Keratinocyte (primary cell): ENCODE results near the gene KRTAP10-6. TPM values are rescaled to one million over a fixed set of nuclear protein-coding genes. Genes with fewer than 3 reads are reported as not detected.

ENCODE experiments used
- DNase-seq: peaks from one replicate; pipeline ENCODE4 v3.0.0-alpha.2; 2011; ENCODE audit warnings: low read depth, missing footprints, low spot score
- FAIRE-seq: peaks from 2 replicates; lab custom pipeline; 2011; peaks lifted over from hg19 to GRCh38; lab: Jason Lieb, UNC
- H2AFZ ChIP-seq: 2 replicates; pipeline ENCODE4 v1.6.0; 2012; ENCODE audit warnings: low read length, control low read depth, inconsistent platforms; ENCODE audit not compliant: control insufficient read depth
- H3K27ac ChIP-seq: 2 replicates; pipeline ENCODE4 v1.5.1; 2011; ENCODE audit warnings: low read length; ENCODE audit not compliant: control insufficient read depth, insufficient read depth
- H3K27me3 ChIP-seq: 3 replicates; pipeline ENCODE4 v1.6.0; 2011; ENCODE audit warnings: low read length; ENCODE audit not compliant: control insufficient read depth, insufficient read depth; ENCODE audit errors: extremely low read depth
- H3K36me3 ChIP-seq, 2 experiments: 2 replicates in 1 of 2; 3 replicates in 1 of 2; pipeline ENCODE4 v1.5.1; 2011; ENCODE audit warnings: low read length in 2 of 2, mild to moderate bottlenecking in 1 of 2; ENCODE audit not compliant: control insufficient read depth in 2 of 2, insufficient read depth in 2 of 2; ENCODE audit errors: extremely low read depth in 1 of 2
- H3K4me1 ChIP-seq: 3 replicates; pipeline ENCODE4 v1.5.1; 2011; ENCODE audit warnings: low read length; ENCODE audit not compliant: control insufficient read depth, insufficient read depth; ENCODE audit errors: extremely low read depth
- H3K4me2 ChIP-seq: 3 replicates; pipeline ENCODE4 v1.6.0; 2011; ENCODE audit warnings: low read depth, low read length; ENCODE audit not compliant: control insufficient read depth, insufficient read depth; ENCODE audit errors: extremely low read depth
- H3K4me3 ChIP-seq, 3 experiments: fragments of 200-600 bp in 1 of 3; sonication (generic) in 1 of 3; 2 replicates in 2 of 3; 3 replicates in 1 of 3; pipeline ENCODE4 v1.5.1; 2011 to 2016; ENCODE audit warnings: low read length in 3 of 3, mild to moderate bottlenecking in 3 of 3, control low read depth in 2 of 3, inconsistent platforms in 1 of 3, low read depth in 1 of 3, mixed read lengths in 1 of 3, mixed run types in 1 of 3, moderate library complexity in 1 of 3; ENCODE audit not compliant: control insufficient read depth in 2 of 3, insufficient read depth in 2 of 3; ENCODE audit errors: extremely low read depth in 1 of 3
- H3K79me2 ChIP-seq: 2 replicates; pipeline ENCODE4 v1.6.0; 2012; ENCODE audit warnings: low read length; ENCODE audit not compliant: control insufficient read depth, insufficient read depth
- H3K9ac ChIP-seq: 3 replicates; pipeline ENCODE4 v1.6.0; 2011; ENCODE audit warnings: low read length; ENCODE audit not compliant: control insufficient read depth, insufficient read depth; ENCODE audit errors: extremely low read depth
- H3K9me1 ChIP-seq: 3 replicates; pipeline ENCODE4 v1.6.0; 2011; ENCODE audit warnings: low read length; ENCODE audit not compliant: control insufficient read depth, insufficient read depth; ENCODE audit errors: extremely low read depth
- H3K9me3 ChIP-seq: 2 replicates; pipeline ENCODE4 v1.5.1; 2012; ENCODE audit warnings: low read depth, low read length; ENCODE audit not compliant: control insufficient read depth
- H4K20me1 ChIP-seq: 3 replicates; pipeline ENCODE4 v1.6.0; 2011; ENCODE audit warnings: low read length; ENCODE audit not compliant: control insufficient read depth, insufficient read depth; ENCODE audit errors: extremely low read depth
- EZH2 ChIP-seq: IDR thresholded peaks from one replicate; pipeline ENCODE4 v1.6.1; 2012; ENCODE audit warnings: inconsistent platforms, mild to moderate bottlenecking, low read length, moderate library complexity
- dilution Hi-C: fragments of 300-500 bp; cut with MboI; formaldehyde crosslinking; loops from one replicate; pipeline ENCODE4 v1.7.0; 2020; ENCODE audit warnings: low sequenced_read_pairs; ENCODE audit not compliant: extremely low pct_ligation_motif_present
- polyA plus RNA-seq, 5 experiments: library from polyadenylated mRNA; depleted of rRNA in 3 of 5; stranded (reverse) in 3 of 5; stranded (forward) in 1 of 5; unstranded in 1 of 5; fragments of >200 nt; gene quantifications; 1 replicate in 1 of 5; 2 replicates in 3 of 5; 3 replicates in 1 of 5; pipeline versions ENCODE4 v1.2.1 to v1.2.3, GENCODE V29; 2011 to 2012; ENCODE audit warnings: missing spikeins in 2 of 5, low read depth in 1 of 5, low replicate concordance in 1 of 5
- TF ChIP-seq, protein P1 (sequence below), 3 experiments: IDR thresholded peaks in 1 of 3; conservative IDR thresholded peaks in 1 of 3; optimal IDR thresholded peaks in 1 of 3; 2 replicates in 2 of 3; 3 replicates in 1 of 3; pipeline versions ENCODE3 to v1.5.1; 2011; ENCODE audit warnings: low read length in 3 of 3, mild to moderate bottlenecking in 3 of 3, moderate library complexity in 2 of 3, control low read depth in 1 of 3, inconsistent platforms in 1 of 3; ENCODE audit not compliant: insufficient read depth in 2 of 3; ENCODE audit errors: extremely low read depth in 1 of 3

The KRTAP10-6 gene
- polyA plus RNA-seq, 1 donor (not counting 4 experiments of a cell fraction or from before 2014, with no cell fraction given), result not detected

DNA sequence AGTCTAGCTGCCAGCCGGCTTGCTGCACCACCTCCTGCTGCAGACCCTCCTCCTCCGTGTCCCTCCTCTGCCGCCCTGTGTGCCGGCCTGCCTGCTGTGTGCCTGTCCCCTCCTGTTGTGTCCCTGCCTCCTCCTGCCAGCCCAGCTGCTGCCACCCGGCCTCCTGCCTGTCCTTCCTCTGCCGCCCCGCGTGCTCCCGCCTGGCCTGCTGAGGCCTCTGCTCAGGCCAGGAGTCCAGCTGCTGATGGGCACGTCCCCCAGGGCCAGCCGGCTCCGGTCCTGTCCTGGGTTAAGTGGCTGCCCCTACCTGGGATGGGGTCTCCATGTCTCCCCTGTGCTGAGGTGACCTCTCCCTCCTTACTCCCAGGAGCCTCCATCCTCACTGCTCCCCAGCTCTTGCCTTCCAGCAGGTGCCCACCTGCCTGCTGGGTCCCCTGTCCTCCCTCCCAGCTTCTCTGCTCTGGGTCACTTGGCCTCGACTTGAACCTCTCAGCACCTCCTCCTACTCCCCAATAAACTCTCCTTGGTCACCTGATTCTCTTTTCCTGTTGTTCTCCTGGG lies 20.4 kb upstream of the KRTAP10-6 start:
- Histone ChIP-seq H3K79me2 (no peaks in the 10 kb centered on the region), H3K9me1 (no peaks in the 10 kb centered on the region), H3K36me3 (no peaks in the 10 kb centered on the region), H3K27ac (no peak overlapping the region), H3K4me2 (no peak overlapping the region), H3K9me3 (peaks cover 7% of the 10 kb centered on the region), H3K27me3 (peaks cover 19% of the 10 kb centered on the region), H3K4me1 (peaks cover 7% of the 10 kb centered on the region), H4K20me1 (no peaks in the 10 kb centered on the region), H3K4me3 (no peak overlapping the region), H2AFZ (no peak overlapping the region), H3K9ac (no peak overlapping the region)
- FAIRE-seq (no peak), DNase-seq (no peak)
- TF ChIP-seq, protein P1, sequence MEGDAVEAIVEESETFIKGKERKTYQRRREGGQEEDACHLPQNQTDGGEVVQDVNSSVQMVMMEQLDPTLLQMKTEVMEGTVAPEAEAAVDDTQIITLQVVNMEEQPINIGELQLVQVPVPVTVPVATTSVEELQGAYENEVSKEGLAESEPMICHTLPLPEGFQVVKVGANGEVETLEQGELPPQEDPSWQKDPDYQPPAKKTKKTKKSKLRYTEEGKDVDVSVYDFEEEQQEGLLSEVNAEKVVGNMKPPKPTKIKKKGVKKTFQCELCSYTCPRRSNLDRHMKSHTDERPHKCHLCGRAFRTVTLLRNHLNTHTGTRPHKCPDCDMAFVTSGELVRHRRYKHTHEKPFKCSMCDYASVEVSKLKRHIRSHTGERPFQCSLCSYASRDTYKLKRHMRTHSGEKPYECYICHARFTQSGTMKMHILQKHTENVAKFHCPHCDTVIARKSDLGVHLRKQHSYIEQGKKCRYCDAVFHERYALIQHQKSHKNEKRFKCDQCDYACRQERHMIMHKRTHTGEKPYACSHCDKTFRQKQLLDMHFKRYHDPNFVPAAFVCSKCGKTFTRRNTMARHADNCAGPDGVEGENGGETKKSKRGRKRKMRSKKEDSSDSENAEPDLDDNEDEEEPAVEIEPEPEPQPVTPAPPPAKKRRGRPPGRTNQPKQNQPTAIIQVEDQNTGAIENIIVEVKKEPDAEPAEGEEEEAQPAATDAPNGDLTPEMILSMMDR (optimal IDR thresholded peaks at IDR 0.05 in 1 of 3, IDR thresholded peaks at IDR 0.05 in 1 of 3, conservative IDR thresholded peaks at IDR 0.05 in 1 of 3; ENCODE audit: extremely low read depth in 1 of 3, insufficient read depth in 2 of 3, low read length in 3 of 3), result no peak
- no peak for TF ChIP-seq EZH2
- dilution Hi-C loops, result no loop called here

DNA sequence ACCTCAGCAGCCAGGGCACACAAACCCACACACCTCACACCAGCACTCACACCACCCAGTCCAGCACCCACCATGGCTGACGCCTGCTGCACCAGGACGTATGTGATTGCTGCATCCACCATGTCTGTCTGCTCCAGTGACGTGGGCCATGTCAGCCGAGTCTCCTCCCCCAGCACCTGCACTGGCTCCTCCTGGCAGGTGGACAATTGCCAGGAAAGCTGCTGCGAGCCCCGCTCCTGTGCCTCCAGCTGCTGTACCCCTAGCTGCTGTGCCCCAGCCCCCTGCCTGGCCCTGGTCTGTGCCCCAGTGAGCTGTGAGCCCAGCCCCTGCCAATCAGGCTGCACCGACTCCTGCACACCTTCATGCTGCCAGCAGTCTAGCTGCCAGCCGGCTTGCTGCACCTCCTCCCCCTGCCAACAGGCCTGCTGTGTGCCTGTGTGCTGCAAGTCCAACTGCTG lies 19.8 kb upstream of the KRTAP10-6 start, which contains the start of gene KRTAP10-8:
Gene KRTAP10-8, plus strand, starts transcription at position 51 of the 458 bp plus-strand sequence. Its CDS starts 22 bp downstream, at position 73.
- DNase-seq, result no peak
- Histone ChIP-seq H4K20me1 (no peaks in the 10 kb centered on the region), H3K4me1 (peaks cover 7% of the 10 kb centered on the region), H3K9me1 (no peaks in the 10 kb centered on the region), H3K27me3 (peaks cover 19% of the 10 kb centered on the region), H3K27ac (no peak within 1 kb of the TSS), H3K9me3 (peaks cover 7% of the 10 kb centered on the region), H3K79me2 (no peaks in the 10 kb centered on the region), H3K4me3 (no peak within 1 kb of the TSS), H3K9ac (no peak within 1 kb of the TSS), H3K4me2 (no peak within 1 kb of the TSS), H3K36me3 (no peaks in the 10 kb centered on the region), H2AFZ (no peak within 1 kb of the TSS)
- no peak for FAIRE-seq
- TF ChIP-seq, protein P1 (optimal IDR thresholded peaks at IDR 0.05 in 1 of 3, IDR thresholded peaks at IDR 0.05 in 1 of 3, conservative IDR thresholded peaks at IDR 0.05 in 1 of 3; ENCODE audit: extremely low read depth in 1 of 3, insufficient read depth in 2 of 3, low read length in 3 of 3), result no peak
- no peak for TF ChIP-seq EZH2
- dilution Hi-C loops, result no loop called here
